Naive thymus-derived CD8-positive, alpha-beta T cell (primary cell): ENCODE data around the gene NELL1. TPM values are rescaled to one million over a fixed set of nuclear protein-coding genes. Genes with fewer than 3 reads are reported as not detected.
"Not testable (repeated sequence)": the region's sequence is repeated elsewhere in the genome, so short reads cannot be mapped to it uniquely, and the experiment has no call there.

Source experiments
- ATAC-seq, 2 donors: fragments of 150-1000 bp; cut with Tn5 transposase in 1 of 2; sonication (Bioruptor Pico), chemical (Tn5 transposase) in 1 of 2; 1 replicate in 1 of 2; 2 replicates in 1 of 2; pipeline ENCODE4 v1.10.0; 2021; ENCODE audit warnings: mild to moderate bottlenecking in 2 of 2, moderate library complexity in 2 of 2
- POLR2A ChIA-PET: fragments of 350-600 bp; sonication (Branson Sonifier 250); formaldehyde crosslinking; loops from one replicate; lab custom pipeline; 2021; ENCODE audit warnings: antibody characterized with exemption; lab: Charles Lee
- DNase-seq, 10 donors: peaks; one replicate each; pipeline versions ENCODE4 v3.0.0 to v3.0.0-alpha.2; 2020 to 2022
- H3K27ac Mint-ChIP-seq, 10 donors: one replicate each; pipeline ENCODE4 v1.8.0; 2020 to 2022; ENCODE audit warnings: mild to moderate bottlenecking in 10 of 10, mixed read lengths in 10 of 10, moderate library complexity in 4 of 10, inconsistent platforms in 1 of 10
- H3K27me3 Mint-ChIP-seq, 5 donors: one replicate each; pipeline ENCODE4 v1.8.0; 2021 to 2022; ENCODE audit warnings: mixed read lengths in 5 of 5
- H3K36me3 Mint-ChIP-seq, 3 donors: one replicate each; pipeline ENCODE4 v1.8.0; 2020 to 2022; ENCODE audit warnings: mixed read lengths in 3 of 3, mild to moderate bottlenecking in 2 of 3, inconsistent platforms in 1 of 3
- H3K4me1 Mint-ChIP-seq, 4 donors: one replicate each; pipeline ENCODE4 v1.8.0; 2021 to 2022; ENCODE audit warnings: mixed read lengths in 4 of 4
- H3K4me3 Mint-ChIP-seq, 10 donors: one replicate each; pipeline ENCODE4 v1.8.0; 2020 to 2022; ENCODE audit warnings: mild to moderate bottlenecking in 10 of 10, mixed read lengths in 10 of 10, moderate library complexity in 6 of 10, inconsistent platforms in 1 of 10
- H3K9me3 Mint-ChIP-seq, 9 donors: one replicate each; pipeline ENCODE4 v1.8.0; 2020 to 2022; ENCODE audit warnings: mixed read lengths in 9 of 9, mild to moderate bottlenecking in 3 of 9, inconsistent platforms in 1 of 9, moderate library complexity in 1 of 9
- polyA plus RNA-seq, 3 donors: library from polyadenylated mRNA; unstranded; fragments of 300-500 nt; fragmentation: Illumina TruSeq; gene quantifications; one replicate each; pipeline ENCODE4 v1.2.3, GENCODE V29; 2021
- total RNA-seq, 8 experiments: library from RNA in 2 of 8; stranded (reverse) in 2 of 8; gene quantifications; one replicate each; pipeline ENCODE4 v1.2.3 and lab custom pipeline; 2021 to 2026

The NELL1 gene
- total and polyA plus RNA-seq, 5 experiments from 2014 or later: not detected

DNA sequence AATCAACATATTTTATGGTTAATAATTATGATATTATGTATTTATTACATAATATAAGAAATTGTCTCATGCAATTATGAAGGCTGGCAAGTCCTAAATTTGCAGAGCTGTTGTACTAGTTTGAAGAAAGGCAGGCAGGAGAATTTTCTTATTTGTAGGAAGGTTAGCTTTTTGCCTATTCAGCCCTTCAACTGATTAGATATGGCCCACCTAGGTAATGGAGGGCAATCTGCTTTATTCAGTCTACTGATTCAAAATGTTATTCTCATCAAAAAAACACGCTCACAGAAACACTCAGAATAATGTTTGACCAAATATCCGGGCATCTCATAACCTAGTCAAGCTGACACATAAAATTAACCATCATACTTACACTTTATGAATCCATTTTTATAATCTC lies 589.0 kb downstream of the NELL1 start:
- Mint-ChIP-seq H3K27ac (no peak overlapping the region), H3K4me1 (no peaks in the 10 kb centered on the region), H3K9me3 (peaks cover 0 to 33% (median 3%) of the 10 kb centered on the region in 9 donors), H3K36me3 (no peaks in the 10 kb centered on the region), H3K27me3 (no peaks in the 10 kb centered on the region), H3K4me3 (no peak overlapping the region)
- POLR2A ChIA-PET: no interaction called here
- DNase-seq (no peak), ATAC-seq (no peak)

DNA sequence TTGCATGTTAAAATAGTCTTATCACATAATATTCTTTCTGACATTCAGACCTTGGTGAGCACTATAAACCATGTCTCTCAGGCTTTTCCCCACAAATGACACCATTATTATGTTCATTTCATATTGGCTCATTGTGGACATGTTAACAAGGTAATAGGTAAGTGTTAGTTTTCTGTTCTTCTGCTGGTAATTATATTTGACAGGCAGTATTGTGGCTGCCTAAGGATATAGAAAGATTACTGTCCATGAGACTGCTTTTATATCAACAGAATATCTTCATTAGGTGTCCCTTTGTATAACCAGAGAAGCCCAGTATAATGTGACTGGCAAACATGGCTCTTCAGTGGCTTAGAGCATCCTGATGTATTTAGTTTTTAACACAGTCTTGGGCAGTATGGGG lies 590.7 kb downstream of the NELL1 start:
- H3K4me1 Mint-ChIP-seq: no peaks in the 10 kb centered on the region
- peaks cover 0 to 2% (median 0%) of the 10 kb centered on the region in 5 donors for H3K27me3 Mint-ChIP-seq
- POLR2A ChIA-PET: no interaction called here
- H3K9me3 Mint-ChIP-seq: peaks cover 0 to 24% (median 3%) of the 10 kb centered on the region in 9 donors
- H3K27ac Mint-ChIP-seq: no peak overlapping the region
- ATAC-seq (no peak), DNase-seq (no peak)
- H3K36me3 Mint-ChIP-seq: no peaks in the 10 kb centered on the region
- no peak overlapping the region for H3K4me3 Mint-ChIP-seq

DNA sequence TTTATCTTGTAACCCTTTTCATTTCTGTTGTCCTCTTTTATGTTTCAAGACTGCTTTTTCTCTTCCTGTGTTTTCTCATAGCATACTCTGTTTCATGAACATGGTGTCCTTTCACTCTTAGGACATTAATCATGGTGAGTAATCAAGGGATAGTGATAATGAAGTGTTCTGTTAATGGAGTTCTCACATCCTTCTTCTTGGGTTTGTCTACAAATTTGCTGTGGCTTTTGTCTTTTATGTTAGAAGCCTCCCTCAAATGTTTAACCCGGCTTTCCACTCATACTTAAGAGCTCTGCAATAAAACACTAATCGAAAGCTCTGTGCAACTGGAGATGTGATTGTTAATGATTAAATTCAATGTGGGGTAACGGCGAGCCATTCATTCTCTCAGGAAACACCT lies 593.6 kb downstream of the NELL1 start:
- Mint-ChIP-seq H3K27ac (no peak overlapping the region), H3K27me3 (peaks cover 0 to 4% (median 0%) of the 10 kb centered on the region in 5 donors), H3K36me3 (no peaks in the 10 kb centered on the region), H3K4me3 (no peak overlapping the region), H3K4me1 (no peaks in the 10 kb centered on the region), H3K9me3 (peaks cover 0 to 10% (median 4%) of the 10 kb centered on the region in 9 donors)
- ATAC-seq (no peak), DNase-seq (no peak)
- POLR2A ChIA-PET: no interaction called here

DNA sequence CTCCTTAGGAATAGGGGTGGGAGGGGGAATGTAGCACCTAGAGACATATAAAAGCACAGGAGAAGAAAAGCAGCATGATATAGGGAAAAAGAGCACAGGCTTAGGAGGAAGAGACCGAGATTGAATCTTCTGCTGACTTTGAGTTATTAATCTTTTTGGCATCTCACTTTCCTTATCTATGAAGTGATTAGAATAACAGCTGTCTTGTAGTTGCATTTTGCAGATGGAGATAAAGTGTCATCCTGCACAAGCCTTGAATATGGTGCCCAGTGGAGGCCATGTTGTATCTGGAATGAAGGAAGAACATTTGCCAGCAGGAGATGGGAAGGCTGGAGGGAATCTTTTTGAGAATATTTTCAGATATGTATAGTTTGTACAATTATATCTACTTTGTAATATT lies 594.7 kb downstream of the NELL1 start:
- ATAC-seq (no peak), DNase-seq (no peak)
- Mint-ChIP-seq H3K27ac (no peak overlapping the region), H3K27me3 (peaks cover 0 to 4% (median 0%) of the 10 kb centered on the region in 5 donors), H3K4me1 (no peaks in the 10 kb centered on the region), H3K36me3 (no peaks in the 10 kb centered on the region), H3K4me3 (no peak overlapping the region), H3K9me3 (peaks cover 2 to 11% (median 6%) of the 10 kb centered on the region in 9 donors)
- POLR2A ChIA-PET: no interaction called here

DNA sequence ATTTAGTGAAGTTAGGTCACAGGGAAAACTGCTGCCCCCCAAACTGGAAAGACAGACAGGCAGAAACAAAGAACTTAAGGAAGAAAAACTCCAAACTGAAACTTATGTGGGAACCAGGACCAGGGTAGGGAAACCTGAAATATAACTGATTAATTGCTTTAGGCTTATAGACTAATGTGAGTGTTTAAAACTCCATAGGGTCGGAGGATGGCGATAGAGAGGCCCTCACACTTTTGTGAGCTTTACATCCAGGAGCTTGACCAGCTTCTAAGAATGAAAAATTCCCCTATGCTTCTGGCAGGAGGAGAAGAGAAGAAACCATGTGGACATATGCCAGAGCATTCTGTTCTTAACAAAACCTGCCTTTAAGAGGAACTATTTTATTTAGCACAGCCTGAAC lies 598.6 kb downstream of the NELL1 start:
- no peak overlapping the region for H3K4me3 Mint-ChIP-seq
- no peaks in the 10 kb centered on the region for H3K4me1 Mint-ChIP-seq
- no peaks in the 10 kb centered on the region for H3K36me3 Mint-ChIP-seq
- H3K9me3 Mint-ChIP-seq: peaks cover 3 to 20% (median 11%) of the 10 kb centered on the region in 9 donors
- peaks cover 0 to 4% (median 0%) of the 10 kb centered on the region in 5 donors for H3K27me3 Mint-ChIP-seq
- DNase-seq (no peak), ATAC-seq (no peak)
- H3K27ac Mint-ChIP-seq: no peak overlapping the region
- POLR2A ChIA-PET: no interaction called here

DNA sequence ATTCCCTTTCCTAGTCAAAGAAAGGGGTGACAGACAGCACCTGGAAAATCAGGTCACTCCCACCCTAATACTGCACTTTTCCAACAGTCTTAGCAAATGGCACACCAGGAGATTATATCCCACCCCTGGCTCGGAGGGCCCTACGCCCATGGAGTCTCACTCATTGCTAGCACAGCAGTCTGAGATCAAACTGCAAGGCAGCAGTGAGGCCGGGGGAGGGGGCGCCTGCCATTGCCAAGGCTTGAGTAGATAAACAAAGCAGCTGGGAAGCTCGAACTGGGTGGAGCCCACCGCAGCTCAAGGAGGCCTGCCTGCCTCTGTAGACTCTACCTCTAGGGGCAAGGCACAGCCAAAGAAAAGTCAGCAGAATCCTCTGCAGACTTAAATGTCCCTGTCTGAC lies 602.8 kb downstream of the NELL1 start:
- ATAC-seq, POLR2A ChIA-PET, H3K36me3 Mint-ChIP-seq, H3K27ac Mint-ChIP-seq, H3K27me3 Mint-ChIP-seq, H3K4me1 Mint-ChIP-seq, H3K4me3 Mint-ChIP-seq: not testable (repeated sequence)
- peaks cover 0 to 36% (median 11%) of the 10 kb centered on the region in 9 donors for H3K9me3 Mint-ChIP-seq
- peak in 1 of 10 donors; percentile 40 for DNase-seq

DNA sequence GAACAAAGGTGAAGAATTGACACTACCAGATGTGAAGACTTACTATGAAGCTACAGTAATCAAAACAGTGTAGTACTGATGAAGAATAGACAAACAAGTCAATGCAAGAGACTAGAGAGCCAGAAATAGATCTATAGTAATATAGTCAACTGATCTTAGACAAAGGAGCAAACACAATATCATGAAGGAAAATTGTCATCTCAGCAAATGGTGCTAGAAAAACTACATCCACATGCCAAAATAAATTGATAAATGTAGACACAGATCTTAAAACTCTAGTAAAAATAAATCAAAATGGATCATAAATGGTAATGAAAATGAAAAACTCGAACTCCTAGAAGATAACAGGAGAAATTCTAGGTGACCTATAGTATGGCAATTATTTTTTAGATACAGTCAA lies 609.5 kb downstream of the NELL1 start:
- Mint-ChIP-seq H3K27me3 (peaks cover 0 to 3% (median 0%) of the 10 kb centered on the region in 5 donors), H3K36me3 (no peaks in the 10 kb centered on the region), H3K4me3 (no peak overlapping the region), H3K4me1 (no peaks in the 10 kb centered on the region), H3K9me3 (peaks cover 3 to 51% (median 12%) of the 10 kb centered on the region in 9 donors), H3K27ac (no peak overlapping the region)
- POLR2A ChIA-PET: no interaction called here
- no peak for ATAC-seq
- DNase-seq: no peak

DNA sequence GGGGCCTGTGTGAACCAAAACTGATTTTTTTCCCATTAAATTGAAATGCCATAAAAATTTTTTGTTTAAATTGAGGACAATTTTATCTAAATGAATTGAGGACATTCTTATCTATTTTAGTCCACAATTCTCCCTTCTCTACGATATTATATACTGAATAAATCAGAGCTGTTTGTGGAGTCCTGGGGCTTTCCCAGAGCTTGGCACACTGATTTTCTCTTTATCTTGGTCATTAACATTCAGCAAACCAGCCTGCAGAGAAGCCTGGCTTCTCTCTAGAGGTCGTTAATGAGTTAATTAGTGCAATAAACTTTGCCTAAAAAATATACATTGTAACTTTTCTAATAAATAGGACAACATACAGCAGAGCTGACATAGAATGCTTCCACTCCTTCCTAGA lies 615.7 kb downstream of the NELL1 start:
- Mint-ChIP-seq H3K27ac (no peak overlapping the region), H3K4me3 (no peak overlapping the region), H3K9me3 (peaks cover 4 to 46% (median 12%) of the 10 kb centered on the region in 9 donors), H3K4me1 (no peaks in the 10 kb centered on the region), H3K36me3 (no peaks in the 10 kb centered on the region), H3K27me3 (no peaks in the 10 kb centered on the region)
- POLR2A ChIA-PET: no interaction called here
- DNase-seq (no peak), ATAC-seq (no peak)

DNA sequence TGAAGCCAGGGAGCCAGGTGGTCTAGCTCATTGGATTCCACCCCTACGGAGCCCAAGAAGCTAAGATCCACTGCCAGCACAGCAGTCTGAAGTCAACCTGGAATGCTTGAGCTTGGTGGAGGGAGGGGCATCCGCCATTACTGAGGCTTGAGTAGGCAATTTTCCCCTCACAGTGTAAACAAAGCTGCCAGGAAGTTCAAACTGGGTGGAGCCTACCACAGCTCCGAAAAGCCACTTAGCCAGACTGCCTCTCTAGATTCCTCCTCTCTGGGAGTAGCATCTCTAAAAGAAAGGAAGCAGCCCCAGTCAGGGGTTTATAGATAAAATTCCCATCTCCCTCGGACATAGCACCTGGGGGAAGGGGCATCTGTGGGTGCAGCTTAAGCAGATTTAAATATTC lies 620.3 kb downstream of the NELL1 start:
- Mint-ChIP-seq H3K4me3 (no peak overlapping the region), H3K36me3 (peaks cover 0 to 4% (median 0%) of the 10 kb centered on the region in 3 donors), H3K9me3 (peaks cover 9 to 55% (median 24%) of the 10 kb centered on the region in 9 donors), H3K4me1 (no peaks in the 10 kb centered on the region), H3K27ac (no peak overlapping the region), H3K27me3 (no peaks in the 10 kb centered on the region)
- DNase-seq: no peak
- ATAC-seq: no peak
- POLR2A ChIA-PET: no interaction called here

DNA sequence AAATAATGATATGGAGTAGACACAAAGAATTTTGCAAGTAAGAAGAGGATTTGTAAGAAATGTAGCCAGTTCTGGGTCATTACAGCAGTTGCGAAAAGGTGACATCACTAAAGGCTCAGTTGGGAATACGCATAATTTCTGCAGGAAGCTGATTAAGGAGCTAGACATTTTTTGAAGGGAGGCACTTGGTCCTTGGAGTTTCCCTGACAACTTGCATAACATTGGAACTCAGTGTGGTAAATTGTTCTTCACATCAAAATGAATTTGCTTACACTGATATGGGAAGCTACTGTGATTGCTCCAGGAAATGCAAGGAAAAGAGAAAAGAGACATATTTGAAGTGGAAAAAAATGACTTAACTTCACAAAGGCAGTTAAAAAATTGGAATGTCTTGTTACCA lies 626.1 kb downstream of the NELL1 start:
- no peaks in the 10 kb centered on the region for H3K27me3 Mint-ChIP-seq
- POLR2A ChIA-PET: no interaction called here
- DNase-seq (no peak), ATAC-seq (no peak)
- H3K4me3 Mint-ChIP-seq: no peak overlapping the region
- no peak overlapping the region for H3K27ac Mint-ChIP-seq
- peaks cover 9 to 52% (median 19%) of the 10 kb centered on the region in 9 donors for H3K9me3 Mint-ChIP-seq
- H3K36me3 Mint-ChIP-seq: peaks cover 0 to 4% (median 0%) of the 10 kb centered on the region in 3 donors
- no peaks in the 10 kb centered on the region for H3K4me1 Mint-ChIP-seq

DNA sequence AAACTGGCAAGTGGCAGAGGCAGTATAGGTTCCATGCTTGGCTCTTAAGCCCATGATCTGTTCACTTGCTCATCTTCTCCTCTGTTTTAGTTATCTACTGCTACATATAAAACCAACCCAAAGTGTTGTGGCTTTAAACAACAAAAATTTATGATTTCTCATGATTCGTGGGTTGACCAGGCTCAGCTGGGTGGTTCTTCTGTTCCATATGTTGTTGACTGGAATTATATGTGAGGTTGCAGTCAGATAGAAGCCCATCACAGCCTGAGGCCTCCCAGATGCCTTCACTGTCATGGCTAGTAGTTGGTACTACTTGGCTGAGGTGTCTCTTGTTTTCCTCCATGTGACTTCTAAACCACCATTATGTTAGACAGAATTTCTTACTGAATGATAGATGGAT lies 632.6 kb downstream of the NELL1 start:
- POLR2A ChIA-PET: no interaction called here
- DNase-seq (no peak), ATAC-seq (no peak)
- Mint-ChIP-seq H3K4me3 (no peak overlapping the region), H3K36me3 (no peaks in the 10 kb centered on the region), H3K27me3 (no peaks in the 10 kb centered on the region), H3K27ac (no peak overlapping the region), H3K4me1 (no peaks in the 10 kb centered on the region), H3K9me3 (peaks cover 0 to 16% (median 9%) of the 10 kb centered on the region in 9 donors)

DNA sequence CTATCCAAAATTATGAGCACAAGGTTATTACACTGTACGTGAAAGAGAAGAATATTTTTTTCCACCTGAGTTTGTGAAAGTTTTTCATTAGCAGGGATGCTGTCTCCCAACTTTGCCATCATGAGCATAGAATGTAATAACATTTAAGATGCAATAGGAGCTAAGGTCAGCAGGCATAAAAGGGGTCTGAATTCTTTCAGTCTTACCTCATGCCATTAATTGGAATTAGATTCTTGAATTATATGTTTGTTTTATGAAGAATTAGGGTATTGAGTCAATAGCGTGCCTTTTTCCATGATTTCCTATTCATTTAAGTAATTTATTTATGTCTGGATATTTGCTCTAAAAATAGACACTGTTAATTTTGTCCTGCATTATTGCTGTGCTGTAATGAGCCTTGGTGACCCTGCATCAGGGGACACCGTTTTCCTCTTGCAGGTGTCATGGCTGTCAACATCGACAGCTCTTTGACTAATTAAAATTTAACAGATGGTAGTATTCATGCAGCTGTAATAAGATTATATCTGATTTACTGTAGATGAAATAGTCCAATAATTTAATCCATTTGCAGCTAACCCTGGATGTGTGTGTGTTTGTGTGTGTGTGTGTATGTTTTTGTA lies 637.5 kb downstream of the NELL1 start:
- Mint-ChIP-seq H3K27me3 (no peaks in the 10 kb centered on the region), H3K36me3 (no peaks in the 10 kb centered on the region), H3K27ac (no peak overlapping the region), H3K4me3 (no peak overlapping the region), H3K9me3 (peaks cover 0 to 7% (median 2%) of the 10 kb centered on the region in 9 donors), H3K4me1 (no peaks in the 10 kb centered on the region)
- DNase-seq: no peak
- POLR2A ChIA-PET: no interaction called here
- ATAC-seq: no peak

DNA sequence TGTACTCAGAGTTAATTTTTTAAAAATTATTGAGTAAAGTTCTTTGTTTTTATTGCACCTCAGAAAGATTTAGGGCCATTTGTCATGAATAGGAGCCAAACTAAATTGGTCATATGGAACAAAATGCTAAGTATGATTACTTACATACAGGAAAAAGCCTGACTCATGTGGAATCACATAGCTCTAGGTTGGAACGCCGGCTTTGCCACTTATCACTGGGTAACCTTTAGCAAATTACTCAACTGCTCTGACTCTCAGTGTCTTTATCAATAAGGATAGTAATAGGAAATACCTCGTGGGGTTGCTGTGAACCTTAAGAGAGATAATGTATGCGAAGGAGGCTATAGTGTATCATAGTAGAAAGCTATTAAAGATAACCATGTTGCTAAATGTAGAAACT lies 638.5 kb downstream of the NELL1 start:
- H3K36me3 Mint-ChIP-seq: no peaks in the 10 kb centered on the region

DNA sequence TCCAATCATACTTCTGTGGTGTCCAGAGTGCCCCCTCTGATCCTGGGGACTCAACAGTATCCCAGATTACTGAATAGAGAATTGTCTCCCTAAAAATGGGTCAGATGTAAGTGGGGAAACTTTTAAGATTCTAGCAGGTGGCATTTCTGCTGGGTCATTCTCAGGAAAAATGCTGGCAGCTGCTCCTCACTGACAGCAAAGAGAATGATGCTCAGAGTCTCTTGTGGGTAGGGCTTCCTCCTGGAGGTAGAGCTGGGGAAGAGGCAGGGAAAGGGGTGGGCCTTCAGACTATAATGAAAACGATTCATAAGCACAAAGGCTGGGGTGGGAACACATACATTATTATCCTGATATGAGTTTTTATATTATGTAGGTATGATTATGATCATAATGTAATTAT lies 647.2 kb downstream of the NELL1 start:
- no peak for ATAC-seq
- no peak for DNase-seq
- POLR2A ChIA-PET: no interaction called here
- no peaks in the 10 kb centered on the region for H3K4me1 Mint-ChIP-seq
- H3K4me3 Mint-ChIP-seq: no peak overlapping the region
- peaks cover 0 to 9% (median 2%) of the 10 kb centered on the region in 9 donors for H3K9me3 Mint-ChIP-seq
- H3K27me3 Mint-ChIP-seq: no peaks in the 10 kb centered on the region
- no peaks in the 10 kb centered on the region for H3K36me3 Mint-ChIP-seq
- no peak overlapping the region for H3K27ac Mint-ChIP-seq

More for the DNA sequence above, 638.5 kb downstream of the NELL1 start:
- H3K4me3 Mint-ChIP-seq: no peak overlapping the region
- peaks cover 0 to 7% (median 2%) of the 10 kb centered on the region in 9 donors for H3K9me3 Mint-ChIP-seq
- DNase-seq (no peak), ATAC-seq (no peak)
- POLR2A ChIA-PET: no interaction called here
- H3K27me3 Mint-ChIP-seq: no peaks in the 10 kb centered on the region
- H3K27ac Mint-ChIP-seq: no peak overlapping the region
- H3K4me1 Mint-ChIP-seq: no peaks in the 10 kb centered on the region
